ENCODE data around the gene GGCX. TPM values are rescaled to one million over a fixed set of nuclear protein-coding genes. Genes with fewer than 3 reads are reported as not detected.

GGCX gene
- total RNA-seq, 6 donors from 2014 or later: 21.2 to 70.6 (median 38.0) TPM

DNA sequence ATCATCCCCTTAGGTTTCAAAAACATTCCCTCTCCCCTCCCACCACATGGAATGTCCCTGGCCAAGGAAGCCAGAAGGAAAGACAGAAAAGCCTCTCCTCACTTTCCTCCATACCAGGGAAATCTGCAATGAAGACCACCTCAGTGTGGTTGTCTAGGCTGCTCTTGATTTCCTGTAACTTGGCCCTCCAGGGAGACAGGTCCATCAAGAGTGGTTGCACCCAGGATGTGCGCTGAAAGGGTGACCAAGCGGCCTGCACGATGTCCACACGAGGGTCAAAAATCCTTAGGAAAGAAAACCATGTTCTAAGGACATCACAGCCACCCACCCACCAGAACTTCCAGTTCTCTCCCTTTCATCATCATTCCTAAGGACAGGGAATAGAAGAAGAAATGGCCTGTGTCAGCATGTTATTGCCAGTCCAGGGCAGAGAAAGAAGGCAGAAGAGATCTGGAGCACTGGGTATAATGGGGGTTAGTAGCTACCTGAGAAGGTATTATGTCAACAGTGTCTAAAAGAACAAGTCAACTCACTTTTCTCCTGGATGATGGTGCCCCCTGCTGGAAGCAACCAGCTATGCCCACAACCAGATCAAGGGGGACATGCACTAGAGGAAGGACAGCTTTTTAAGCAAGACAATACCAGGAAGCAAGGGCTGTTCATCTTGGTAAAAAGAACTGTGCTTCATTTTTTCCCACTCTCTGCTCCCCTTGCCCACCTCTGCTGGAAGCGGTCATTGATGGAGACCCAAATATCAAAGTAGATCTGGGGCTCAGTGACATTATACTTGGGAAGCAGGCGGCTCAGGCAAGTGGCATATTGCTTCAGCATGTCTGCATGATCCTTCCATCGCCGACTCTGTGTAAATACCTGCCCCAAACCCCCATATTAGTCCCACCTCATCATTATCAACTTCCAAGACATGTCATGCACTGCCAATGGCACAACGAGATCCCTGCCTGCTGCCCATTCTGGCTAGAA, 9.3 kb downstream of the GGCX start:
- Histone ChIP-seq H3K4me1 (peaks cover 4 to 7% (median 6%) of the 10 kb centered on the region in 4 donors), H3K9me3 (no peaks in the 10 kb centered on the region), H3K27me3 (no peaks in the 10 kb centered on the region), H3K27ac (peak overlapping the region in 3 of 4 donors; percentile 12 to 72 (median 24)), H3K36me3 (peaks cover 0 to 95% (median 57%) of the 10 kb centered on the region in 4 donors), H3K4me3 (no peak overlapping the region)
- ATAC-seq (ENCODE audit: low FRiP score in 2 of 2): peak; percentile 83 to 88
- DNase-seq: peak in 1 of 2 donors; percentile 84
- WGBS, 2 donors: 64 to 72% methylated on average over 9 of the region's 9 CpGs
- TF ChIP-seq, protein P1, sequence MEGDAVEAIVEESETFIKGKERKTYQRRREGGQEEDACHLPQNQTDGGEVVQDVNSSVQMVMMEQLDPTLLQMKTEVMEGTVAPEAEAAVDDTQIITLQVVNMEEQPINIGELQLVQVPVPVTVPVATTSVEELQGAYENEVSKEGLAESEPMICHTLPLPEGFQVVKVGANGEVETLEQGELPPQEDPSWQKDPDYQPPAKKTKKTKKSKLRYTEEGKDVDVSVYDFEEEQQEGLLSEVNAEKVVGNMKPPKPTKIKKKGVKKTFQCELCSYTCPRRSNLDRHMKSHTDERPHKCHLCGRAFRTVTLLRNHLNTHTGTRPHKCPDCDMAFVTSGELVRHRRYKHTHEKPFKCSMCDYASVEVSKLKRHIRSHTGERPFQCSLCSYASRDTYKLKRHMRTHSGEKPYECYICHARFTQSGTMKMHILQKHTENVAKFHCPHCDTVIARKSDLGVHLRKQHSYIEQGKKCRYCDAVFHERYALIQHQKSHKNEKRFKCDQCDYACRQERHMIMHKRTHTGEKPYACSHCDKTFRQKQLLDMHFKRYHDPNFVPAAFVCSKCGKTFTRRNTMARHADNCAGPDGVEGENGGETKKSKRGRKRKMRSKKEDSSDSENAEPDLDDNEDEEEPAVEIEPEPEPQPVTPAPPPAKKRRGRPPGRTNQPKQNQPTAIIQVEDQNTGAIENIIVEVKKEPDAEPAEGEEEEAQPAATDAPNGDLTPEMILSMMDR (IDR thresholded peaks at IDR 0.05): peak; percentile 86 to 93 (median 92)
- no peak for TF ChIP-seq POLR2A (IDR thresholded peaks at IDR 0.05)

DNA sequence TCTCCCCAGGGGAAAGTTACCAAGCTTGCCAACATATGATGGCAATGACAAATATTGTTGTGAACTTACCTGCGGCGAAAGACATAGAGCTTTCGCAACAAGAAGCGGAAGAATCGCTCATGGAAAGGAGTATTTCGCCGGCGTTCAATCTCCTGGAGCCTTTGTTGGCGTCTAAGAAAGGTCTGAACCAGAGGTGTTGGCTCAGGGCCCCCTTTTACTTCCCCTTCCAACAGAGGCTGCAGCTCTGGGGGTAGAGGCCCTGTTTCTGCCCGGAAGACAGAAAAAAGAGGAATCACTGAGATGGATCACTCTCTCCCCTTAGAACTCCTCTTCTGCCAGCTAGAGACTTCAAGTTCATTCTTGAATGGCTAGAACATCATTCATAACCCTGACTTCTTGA, 10.8 kb downstream of the GGCX start:
- TF ChIP-seq POLR2AphosphoS5 (IDR thresholded peaks at IDR 0.05) (no peak), POLR2A (IDR thresholded peaks at IDR 0.05) (no peak), EP300 (IDR thresholded peaks at IDR 0.05) (no peak)
- TF ChIP-seq, protein P1 (IDR thresholded peaks at IDR 0.05): no peak
- 77 to 78% methylated on average over 10 of the region's 10 CpGs for WGBS, 2 donors
- Histone ChIP-seq H3K4me1 (peaks cover 4 to 11% (median 7%) of the 10 kb centered on the region in 4 donors), H3K4me3 (no peak overlapping the region), H3K27ac (peak overlapping the region; percentile 17 to 72 (median 31)), H3K9me3 (no peaks in the 10 kb centered on the region), H3K36me3 (peaks cover 2 to 95% (median 60%) of the 10 kb centered on the region in 4 donors), H3K27me3 (no peaks in the 10 kb centered on the region)
- DNase-seq (peak in 1 of 2 donors; percentile 38), ATAC-seq (ENCODE audit: low FRiP score in 2 of 2) (peak in 1 of 2 donors; percentile 32)

DNA sequence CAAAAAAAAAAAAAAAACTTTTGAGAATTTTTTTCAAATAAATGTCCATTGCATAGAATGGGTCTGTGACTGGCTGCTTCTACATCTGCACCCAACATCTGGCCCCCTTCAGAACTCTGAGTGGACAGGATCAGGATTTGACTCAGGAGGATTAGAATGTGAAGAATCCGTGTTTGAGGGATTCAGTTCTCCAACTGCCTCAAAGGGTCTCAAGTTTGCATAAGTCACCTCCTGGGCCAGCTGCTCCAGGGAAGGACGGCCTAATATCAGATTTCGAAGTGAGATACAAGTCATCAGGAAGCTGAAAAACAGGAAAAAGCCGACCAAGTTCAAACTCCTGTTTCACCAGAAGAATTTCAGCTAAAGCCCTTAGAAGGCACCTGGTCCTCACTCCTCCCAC, 11.5 kb downstream of the GGCX start:
- Histone ChIP-seq H3K4me3 (no peak overlapping the region), H3K4me1 (peaks cover 4 to 11% (median 7%) of the 10 kb centered on the region in 4 donors), H3K36me3 (peaks cover 4 to 95% (median 62%) of the 10 kb centered on the region in 4 donors), H3K27ac (peak overlapping the region; percentile 17 to 72 (median 31)), H3K9me3 (no peaks in the 10 kb centered on the region), H3K27me3 (no peaks in the 10 kb centered on the region)
- TF ChIP-seq POLR2A (IDR thresholded peaks at IDR 0.05) (no peak), EP300 (IDR thresholded peaks at IDR 0.05) (no peak)
- no peak for DNase-seq
- ATAC-seq (ENCODE audit: low FRiP score in 2 of 2): no peak
- 41 to 51% methylated on average over 4 of the region's 4 CpGs for WGBS, 2 donors

DNA sequence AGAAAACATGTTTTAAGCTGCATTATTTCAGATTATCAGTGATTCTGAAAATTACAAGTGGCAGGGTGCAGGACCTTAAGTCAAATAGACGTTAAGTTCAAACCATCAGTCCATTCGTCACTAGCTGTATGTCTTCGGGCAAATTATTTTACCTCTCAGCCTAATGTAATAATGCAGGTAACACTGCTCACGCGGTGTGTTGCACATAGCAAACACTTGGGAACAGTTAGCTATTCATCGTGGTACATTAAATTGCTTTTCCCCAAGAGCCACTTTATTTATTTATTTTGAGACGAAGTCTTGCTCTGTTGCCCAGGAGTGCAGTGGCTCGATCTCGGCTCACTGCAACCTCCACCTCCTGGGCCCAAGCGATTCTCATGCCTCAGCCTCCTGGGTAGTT, 12.2 kb downstream of the GGCX start:
- TF ChIP-seq POLR2AphosphoS5 (IDR thresholded peaks at IDR 0.05) (no peak), EP300 (IDR thresholded peaks at IDR 0.05) (no peak), POLR2A (IDR thresholded peaks at IDR 0.05) (no peak)
- TF ChIP-seq, protein P1 (IDR thresholded peaks at IDR 0.05): no peak
- no peak for DNase-seq
- Histone ChIP-seq H3K4me1 (peaks cover 4 to 11% (median 9%) of the 10 kb centered on the region in 4 donors), H3K4me3 (no peak overlapping the region), H3K27me3 (no peaks in the 10 kb centered on the region), H3K27ac (no peak overlapping the region), H3K9me3 (no peaks in the 10 kb centered on the region), H3K36me3 (peaks cover 4 to 95% (median 62%) of the 10 kb centered on the region in 4 donors)
- 80 to 81% methylated on average over 10 of the region's 10 CpGs for WGBS, 2 donors
- no peak for ATAC-seq (ENCODE audit: low FRiP score in 2 of 2)

DNA sequence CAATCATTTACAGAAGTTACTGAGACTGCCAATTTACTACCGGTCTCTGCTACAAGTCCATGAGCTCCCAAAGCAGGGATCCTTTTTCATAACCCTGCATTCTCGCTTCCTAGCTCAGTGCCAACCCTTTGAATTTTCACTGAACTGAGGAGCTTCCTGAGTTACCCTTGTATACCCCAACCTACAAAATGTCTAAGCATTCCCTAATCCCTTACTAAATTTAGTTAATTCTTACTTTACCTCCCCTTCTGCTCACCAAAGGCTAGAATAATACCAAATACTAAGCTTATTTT, 12.7 kb downstream of the GGCX start:
- Histone ChIP-seq H3K36me3 (peaks cover 6 to 95% (median 59%) of the 10 kb centered on the region in 4 donors), H3K27ac (peak overlapping the region in 1 of 4 donors; percentile 20), H3K4me3 (no peak overlapping the region), H3K27me3 (no peaks in the 10 kb centered on the region), H3K9me3 (no peaks in the 10 kb centered on the region), H3K4me1 (peaks cover 4 to 12% (median 10%) of the 10 kb centered on the region in 4 donors)
- ATAC-seq (ENCODE audit: low FRiP score in 2 of 2) (no peak), DNase-seq (no peak)
- WGBS, 2 donors: 69% methylated on average over 2 of the region's 2 CpGs
- no peak for TF ChIP-seq EP300 (IDR thresholded peaks at IDR 0.05)
- TF ChIP-seq POLR2A (IDR thresholded peaks at IDR 0.05): no peak
- TF ChIP-seq, protein P1 (IDR thresholded peaks at IDR 0.05): no peak
- no peak for TF ChIP-seq POLR2AphosphoS5 (IDR thresholded peaks at IDR 0.05)
